A549 (cell line): ENCODE data around the gene TRIM27. TPM values are rescaled to one million over a fixed set of nuclear protein-coding genes. Genes with fewer than 3 reads are reported as not detected.

Source experiments
- ATAC-seq, 2 experiments: fragments of 200-7000 bp in 1 of 2; fragments of >200 bp in 1 of 2; cut with Nextera tagmentation in 1 of 2; cut with Tn5 transposase in 1 of 2; 3 replicates each; pipeline versions ENCODE4 v1.8.0 to v1.9.1; 2018 to 2020; ENCODE audit warnings: mild to moderate bottlenecking in 1 of 2, moderate library complexity in 1 of 2
- CTCF ChIA-PET: fragments of 300-600 bp; sonication (Branson Sonifier 250); formaldehyde crosslinking; extraction: SDS; loops from one replicate; lab custom pipeline; 2021; ENCODE audit warnings: antibody characterized with exemption, inconsistent platforms; lab: Yijun Ruan, JAX
- POLR2A ChIA-PET: fragments of 350-600 bp; formaldehyde crosslinking; extraction: SDS; loops from one replicate; lab custom pipeline; 2021; ENCODE audit warnings: antibody characterized with exemption, inconsistent platforms; lab: Yijun Ruan, JAX
- DNase-seq, 2 experiments: peaks; one replicate each; pipeline versions ENCODE4 v3.0.0 to v3.0.0-alpha.2; 2011 to 2016; ENCODE audit warnings: low read depth in 1 of 2, low spot score in 1 of 2
- FAIRE-seq: peaks from 2 replicates; lab custom pipeline; 2011; peaks lifted over from hg19 to GRCh38; lab: Jason Lieb, UNC
- H3K27ac ChIP-seq, 2 experiments: fragments of >200 bp; sonication (Bioruptor Twin); formaldehyde crosslinking; 3 replicates each; pipeline ENCODE4 v1.5.1; 2016 to 2017
- H3K4me1 ChIP-seq: fragments of >200 bp; sonication (Bioruptor Twin); formaldehyde crosslinking; 3 replicates; pipeline ENCODE4 v1.6.1; 2016
- H3K4me2 ChIP-seq: fragments of >200 bp; sonication (Bioruptor Twin); formaldehyde crosslinking; 3 replicates; pipeline ENCODE4 v1.6.1; 2016
- H3K4me3 ChIP-seq: fragments of >200 bp; sonication (Bioruptor Twin); formaldehyde crosslinking; 3 replicates; pipeline ENCODE4 v1.5.1; 2016
- H3K9me3 ChIP-seq: fragments of >200 bp; sonication (Bioruptor Twin); formaldehyde crosslinking; 3 replicates; pipeline ENCODE4 v1.6.1; 2016
- BHLHE40 ChIP-seq: IDR thresholded peaks from 2 replicates; pipeline ENCODE4 v1.6.1; 2012; ENCODE audit warnings: low read depth, low read length, inconsistent platforms
- CBX2 ChIP-seq: fragments of 200-600 bp; sonication (generic); IDR thresholded peaks from 2 replicates; pipeline ENCODE4 v1.6.1; 2016; ENCODE audit warnings: low read depth, mild to moderate bottlenecking, borderline replicate concordance
- CEBPB ChIP-seq, 2 experiments: fragments of >200 bp in 1 of 2; sonication (Bioruptor Twin) in 1 of 2; formaldehyde crosslinking in 1 of 2; IDR thresholded peaks; 2 replicates each; pipeline ENCODE4 v1.6.1; 2012 to 2016
- CHD2 ChIP-seq: fragments of 150-350 bp; IDR thresholded peaks from 2 replicates; pipeline ENCODE4 v1.6.1; 2014; ENCODE audit warnings: low read length; ENCODE audit not compliant: partially characterized antibody
- CHD4 ChIP-seq: fragments of 200-600 bp; sonication (generic); IDR thresholded peaks from 2 replicates; pipeline ENCODE4 v1.6.1; 2016; ENCODE audit warnings: antibody characterized with exemption, mild to moderate bottlenecking, borderline replicate concordance
- EHF ChIP-seq: fragments of 250-450 bp; sonication (Bioruptor Pico); IDR thresholded peaks from 2 replicates; pipeline ENCODE4 v1.5.0; 2020; ENCODE audit warnings: mild to moderate bottlenecking
- EHMT2 ChIP-seq: fragments of 200-600 bp; sonication (generic); IDR thresholded peaks from 2 replicates; pipeline ENCODE4 v1.6.1; 2016; ENCODE audit warnings: antibody characterized with exemption, low read depth, mild to moderate bottlenecking, moderate library complexity
- EP300 ChIP-seq, 2 experiments: fragments of >200 bp; sonication (Bioruptor Twin); formaldehyde crosslinking; IDR thresholded peaks; 2 replicates in 1 of 2; 3 replicates in 1 of 2; pipeline ENCODE4 v1.6.1; 2016 to 2017
- ESRRA ChIP-seq: fragments of 150-350 bp; IDR thresholded peaks from 2 replicates; pipeline ENCODE4 v1.6.1; 2014; ENCODE audit warnings: mild to moderate bottlenecking, low read length, borderline replicate concordance
- FOSL2 ChIP-seq, 2 experiments: fragments of 450-650 bp in 1 of 2; fragments of >200 bp in 1 of 2; sonication (Bioruptor Twin) in 1 of 2; formaldehyde crosslinking; IDR thresholded peaks; 2 replicates each; pipeline versions ENCODE4 v1.5.0 to v1.6.1; 2016 to 2020; ENCODE audit warnings: mild to moderate bottlenecking in 1 of 2, moderate library complexity in 1 of 2
- GATA3 ChIP-seq: IDR thresholded peaks from 2 replicates; pipeline ENCODE4 v1.6.1; 2012; ENCODE audit warnings: borderline replicate concordance
- HOXA7 ChIP-seq: fragments of 250-450 bp; sonication (Bioruptor Pico); IDR thresholded peaks from 2 replicates; pipeline ENCODE4 v1.5.0; 2020; ENCODE audit warnings: mild to moderate bottlenecking, moderate library complexity
- JUN ChIP-seq, 2 experiments: fragments of >200 bp; sonication (Bioruptor Twin); formaldehyde crosslinking; IDR thresholded peaks; 2 replicates in 1 of 2; 3 replicates in 1 of 2; pipeline ENCODE4 v1.6.1; 2016 to 2017
- JUNB ChIP-seq: fragments of >200 bp; sonication (Bioruptor Twin); formaldehyde crosslinking; IDR thresholded peaks from 2 replicates; pipeline ENCODE4 v1.6.1; 2016
- MYC ChIP-seq: IDR thresholded peaks from 2 replicates; pipeline ENCODE4 v1.6.1; 2012; ENCODE audit warnings: mild to moderate bottlenecking, inconsistent platforms, low read length, improper control_type of control experiment, borderline replicate concordance
- NR3C1 ChIP-seq: fragments of >200 bp; sonication (Bioruptor Twin); formaldehyde crosslinking; IDR thresholded peaks from 3 replicates; pipeline ENCODE4 v1.6.1; 2017
- PBX3 ChIP-seq: IDR thresholded peaks from 2 replicates; pipeline ENCODE4 v1.6.1; 2012
- POLR2A ChIP-seq: IDR thresholded peaks from 2 replicates; pipeline ENCODE4 v1.6.1; 2012; ENCODE audit warnings: mild to moderate bottlenecking, low read length
- POLR2AphosphoS2 ChIP-seq: conservative IDR thresholded peaks from 2 replicates; pipeline ENCODE4 v1.6.1; 2012; ENCODE audit warnings: low read length, improper control_type of control experiment, inconsistent platforms
- RCOR1 ChIP-seq: fragments of 150-350 bp; IDR thresholded peaks from 2 replicates; pipeline ENCODE4 v1.6.1; 2014; ENCODE audit warnings: antibody characterized with exemption, low read length, low read depth
- REST ChIP-seq: fragments of 200-600 bp; sonication (generic); IDR thresholded peaks from 2 replicates; pipeline ENCODE4 v1.6.1; 2016; ENCODE audit warnings: antibody characterized with exemption, mild to moderate bottlenecking, moderate library complexity
- RNF2 ChIP-seq: fragments of 200-600 bp; sonication (generic); IDR thresholded peaks from 2 replicates; pipeline ENCODE4 v1.6.1; 2016; ENCODE audit warnings: low read depth, mild to moderate bottlenecking, antibody characterized with exemption, moderate library complexity, borderline replicate concordance
- TP53 ChIP-seq: fragments of 250-450 bp; sonication (Bioruptor Pico); IDR thresholded peaks from 2 replicates; pipeline ENCODE4 v1.5.0; 2021; ENCODE audit warnings: mild to moderate bottlenecking, moderate library complexity
- USF2 ChIP-seq: fragments of 450-650 bp; IDR thresholded peaks from 2 replicates; pipeline ENCODE4 v1.6.1; 2014; ENCODE audit warnings: antibody characterized with exemption
- ZC3H11A ChIP-seq: fragments of 450-650 bp; IDR thresholded peaks from 2 replicates; pipeline ENCODE4 v1.6.1; 2014; ENCODE audit warnings: antibody characterized with exemption, mild to moderate bottlenecking
- ZSCAN20 ChIP-seq: fragments of 250-450 bp; sonication (Bioruptor Pico); IDR thresholded peaks from 2 replicates; pipeline ENCODE4 v1.8.0; 2022; ENCODE audit warnings: mild to moderate bottlenecking, moderate library complexity
- WGBS: methylation state at CpG from one replicate; pipeline ENCODE4 v1.1.6; 2017; ENCODE audit errors: missing lambda C conversion rate; 5-methylcytosine and 5-hydroxymethylcytosine counted together
- polyA minus RNA-seq: library from RNA; depleted of rRNA, polyadenylated mRNA; stranded (reverse); fragments of >200 nt; gene quantifications from 2 replicates; pipeline ENCODE4 v1.2.3, GENCODE V29; 2011; rRNA and poly(A)+ RNA removed
- polyA plus RNA-seq, 4 experiments: library from polyadenylated mRNA; depleted of rRNA in 3 of 4; stranded (reverse); fragments of >200 nt; fragmentation: RNase III in 1 of 4; extraction: RNeasy Plus Mini Kit Qiagen cat#74134 plus additional on column Dnase treatment in 1 of 4; gene quantifications; 2 replicates in 3 of 4; 3 replicates in 1 of 4; pipeline ENCODE4 v1.2.3, GENCODE V29; 2011 to 2017
- TF ChIP-seq, protein P1 (sequence below): fragments of >200 bp; sonication (Bioruptor Twin); formaldehyde crosslinking; IDR thresholded peaks from 3 replicates; pipeline ENCODE4 v1.6.1; 2016
- TF ChIP-seq, protein P2 (sequence below): IDR thresholded peaks from 2 replicates; pipeline ENCODE4 v1.6.1; 2012
- TF ChIP-seq, protein P3 (sequence below): IDR thresholded peaks from 2 replicates; pipeline ENCODE4 v1.6.1; 2012; ENCODE audit warnings: low read depth, borderline replicate concordance
- TF ChIP-seq, protein P4 (sequence below): fragments of 250-450 bp; sonication (Bioruptor Pico); IDR thresholded peaks from 2 replicates; pipeline ENCODE4 v1.5.0; 2021; ENCODE audit warnings: mild to moderate bottlenecking, moderate library complexity, borderline replicate concordance

The TRIM27 gene
- polyA plus RNA-seq (2011; rRNA removed) (50.1 and 51.4 TPM in 2 replicates), polyA plus RNA-seq (2017; fragmentation: RNase III; extraction: RNeasy Plus Mini Kit Qiagen cat#74134 plus additional on column Dnase treatment) (26.3 to 28.5 TPM (median 27.8 TPM) in 3 replicates), polyA minus RNA-seq (52.0 and 69.6 TPM in 2 replicates)
- 19.2 and 26.4 TPM in 2 replicates for polyA plus RNA-seq (2012; cell fraction: cytosol; rRNA removed)
- polyA plus RNA-seq (2012; cell fraction: nucleus; rRNA removed) = 36.0 and 41.4 TPM in 2 replicates

DNA sequence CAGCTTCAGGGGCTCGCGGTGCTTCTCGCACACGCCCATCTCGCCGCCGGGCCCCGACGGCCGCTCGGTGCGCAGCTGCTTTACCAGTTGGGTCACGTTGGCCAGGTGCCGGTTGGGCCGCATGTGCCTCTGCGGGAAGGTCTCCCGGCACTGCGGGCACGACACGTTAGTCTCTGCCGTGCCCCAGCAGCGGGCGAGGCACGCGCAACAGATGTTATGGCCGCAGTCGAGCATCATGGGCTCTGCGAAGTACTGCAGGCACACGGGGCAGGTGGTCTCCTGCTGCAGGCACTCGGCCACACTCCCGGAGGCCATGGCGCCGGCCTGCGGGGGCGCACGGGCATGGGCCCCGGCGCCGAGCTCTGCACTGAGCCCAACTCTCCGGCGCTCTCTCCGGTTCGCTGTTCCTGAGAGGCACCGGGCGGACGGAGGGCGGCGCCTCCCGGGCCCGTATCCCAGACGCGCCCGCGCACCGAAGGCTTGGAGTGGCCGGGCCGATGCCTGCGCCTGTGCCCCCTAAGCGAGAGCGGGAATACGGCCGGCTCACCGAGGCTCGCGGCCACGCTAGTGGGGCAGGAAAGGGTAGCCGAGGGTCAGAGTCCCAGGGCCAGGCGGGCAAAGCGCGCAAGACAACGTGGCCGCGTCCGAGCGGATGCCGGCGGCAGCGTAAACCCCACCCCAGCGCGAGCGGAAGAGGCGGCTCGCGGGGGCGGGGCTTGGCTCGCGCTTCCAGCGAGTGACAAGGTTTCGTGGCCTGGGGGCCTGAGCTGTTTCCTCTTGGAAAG is at the start of gene TRIM27:
TRIM27 (minus strand) TSS at position 668 of the 785 bp plus-strand sequence; CDS start at position 315, 353 bp downstream.
- peaks cover 17% of the 10 kb centered on the region for H3K4me1 ChIP-seq
- peak within 1 kb of the TSS; percentile 97 for H3K4me3 ChIP-seq
- ChIA-PET CTCF (interaction anchor here (0.8 to 2.7 kb wide), 6 partner anchors 13 to 93 kb away, joined by 3 to 14 read pairs (median 4); no protein-coding TSS in a partner anchor), POLR2A (interaction anchor here (0.6 to 2.2 kb wide), 23 partner anchors 8 to 128 kb away, joined by 3 to 22 read pairs (median 5); no protein-coding TSS in a partner anchor)
- peak within 1 kb of the TSS; percentile 88 for H3K4me2 ChIP-seq
- WGBS = no CpG with 5 or more reads among the region's 89 CpGs
- FAIRE-seq (no peak), ATAC-seq (peak; percentile 92 to 95), DNase-seq (peak; percentile 75 to 85)
- no peaks in the 10 kb centered on the region for H3K9me3 ChIP-seq
- H3K27ac ChIP-seq = peak within 1 kb of the TSS; percentile 96 to 99
- TF ChIP-seq ESRRA (no peak), ZC3H11A (no peak), MYC (peak; percentile 24; the same call in 1 of the 2 replicates), RNF2 (no peak), JUNB (no peak), REST (no peak), CHD2 (no peak), EHF (CRISPR knock-in tag) (no peak), POLR2A (peak; percentile 91), HOXA7 (CRISPR knock-in tag) (no peak), ZSCAN20 (CRISPR knock-in tag) (no peak), CHD4 (no peak), RCOR1 (no peak), CEBPB (IDR thresholded peaks at IDR 0.05) (no peak), EP300 (IDR thresholded peaks at IDR 0.05) (no peak), CBX2 (no peak), GATA3 (no peak), BHLHE40 (no peak), USF2 (no peak), POLR2AphosphoS2 (no peak), FOSL2 (IDR thresholded peaks at IDR 0.05) (no peak), FOSL2 (CRISPR knock-in tag; IDR thresholded peaks at IDR 0.05) (no peak), EHMT2 (no peak), PBX3 (no peak), JUN (IDR thresholded peaks at IDR 0.05) (peak; percentile 63 to 95; a peak in 4 of 5 replicates), TP53 (CRISPR knock-in tag) (no peak), NR3C1 (no peak)
- TF ChIP-seq, protein P1, sequence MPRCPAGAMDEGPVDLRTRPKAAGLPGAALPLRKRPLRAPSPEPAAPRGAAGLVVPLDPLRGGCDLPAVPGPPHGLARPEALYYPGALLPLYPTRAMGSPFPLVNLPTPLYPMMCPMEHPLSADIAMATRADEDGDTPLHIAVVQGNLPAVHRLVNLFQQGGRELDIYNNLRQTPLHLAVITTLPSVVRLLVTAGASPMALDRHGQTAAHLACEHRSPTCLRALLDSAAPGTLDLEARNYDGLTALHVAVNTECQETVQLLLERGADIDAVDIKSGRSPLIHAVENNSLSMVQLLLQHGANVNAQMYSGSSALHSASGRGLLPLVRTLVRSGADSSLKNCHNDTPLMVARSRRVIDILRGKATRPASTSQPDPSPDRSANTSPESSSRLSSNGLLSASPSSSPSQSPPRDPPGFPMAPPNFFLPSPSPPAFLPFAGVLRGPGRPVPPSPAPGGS = peak; percentile 88; the same call in 2 of the 3 replicates
- TF ChIP-seq, protein P2, sequence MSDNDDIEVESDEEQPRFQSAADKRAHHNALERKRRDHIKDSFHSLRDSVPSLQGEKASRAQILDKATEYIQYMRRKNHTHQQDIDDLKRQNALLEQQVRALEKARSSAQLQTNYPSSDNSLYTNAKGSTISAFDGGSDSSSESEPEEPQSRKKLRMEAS = peak; percentile 65; the same call in 1 of the 2 replicates
- TF ChIP-seq, protein P3, sequence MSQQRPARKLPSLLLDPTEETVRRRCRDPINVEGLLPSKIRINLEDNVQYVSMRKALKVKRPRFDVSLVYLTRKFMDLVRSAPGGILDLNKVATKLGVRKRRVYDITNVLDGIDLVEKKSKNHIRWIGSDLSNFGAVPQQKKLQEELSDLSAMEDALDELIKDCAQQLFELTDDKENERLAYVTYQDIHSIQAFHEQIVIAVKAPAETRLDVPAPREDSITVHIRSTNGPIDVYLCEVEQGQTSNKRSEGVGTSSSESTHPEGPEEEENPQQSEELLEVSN = 0 out of 2 replicates have a peak, but pooled peaks have one; percentile 37
- TF ChIP-seq, protein P4, sequence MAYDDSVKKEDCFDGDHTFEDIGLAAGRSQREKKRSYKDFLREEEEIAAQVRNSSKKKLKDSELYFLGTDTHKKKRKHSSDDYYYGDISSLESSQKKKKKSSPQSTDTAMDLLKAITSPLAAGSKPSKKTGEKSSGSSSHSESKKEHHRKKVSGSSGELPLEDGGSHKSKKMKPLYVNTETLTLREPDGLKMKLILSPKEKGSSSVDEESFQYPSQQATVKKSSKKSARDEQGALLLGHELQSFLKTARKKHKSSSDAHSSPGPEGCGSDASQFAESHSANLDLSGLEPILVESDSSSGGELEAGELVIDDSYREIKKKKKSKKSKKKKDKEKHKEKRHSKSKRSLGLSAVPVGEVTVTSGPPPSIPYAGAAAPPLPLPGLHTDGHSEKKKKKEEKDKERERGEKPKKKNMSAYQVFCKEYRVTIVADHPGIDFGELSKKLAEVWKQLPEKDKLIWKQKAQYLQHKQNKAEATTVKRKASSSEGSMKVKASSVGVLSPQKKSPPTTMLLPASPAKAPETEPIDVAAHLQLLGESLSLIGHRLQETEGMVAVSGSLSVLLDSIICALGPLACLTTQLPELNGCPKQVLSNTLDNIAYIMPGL = peak; percentile 79
